SJSA1 (cell line): ENCODE results near the gene CDADC1. TPM values are rescaled to one million over a fixed set of nuclear protein-coding genes. Genes with fewer than 3 reads are reported as not detected.
"Not testable (repeated sequence)": the region's sequence is repeated elsewhere in the genome, so short reads cannot be mapped to it uniquely, and the experiment has no call there.

Experiments
- DNase-seq, 2 experiments: peaks; one replicate each; pipeline ENCODE4 v3.0.0-alpha.2; 2015 to 2020; ENCODE audit warnings: low spot score in 2 of 2, low read depth in 1 of 2
- H3K27ac ChIP-seq: fragments of 250-450 bp; sonication (Bioruptor Pico); 2 replicates; pipeline ENCODE4 v1.5.1; 2020; ENCODE audit warnings: mild to moderate bottlenecking, moderate library complexity
- H3K27me3 ChIP-seq: fragments of 250-450 bp; sonication (Bioruptor Pico); replicated peaks from 2 replicates; pipeline ENCODE4 v1.5.1; 2020; ENCODE audit warnings: mild to moderate bottlenecking, moderate library complexity
- H3K36me3 ChIP-seq: fragments of 250-450 bp; sonication (Bioruptor Pico); 2 replicates; pipeline ENCODE4 v1.5.1; 2020; ENCODE audit warnings: mild to moderate bottlenecking
- H3K4me1 ChIP-seq: fragments of 250-450 bp; sonication (Bioruptor Pico); replicated peaks from 2 replicates; pipeline ENCODE4 v1.6.1; 2021; ENCODE audit warnings: mild to moderate bottlenecking
- H3K4me3 ChIP-seq: fragments of 250-450 bp; sonication (Bioruptor Pico); 2 replicates; pipeline ENCODE4 v1.5.1; 2020; ENCODE audit warnings: mild to moderate bottlenecking
- H3K9me3 ChIP-seq: fragments of 250-450 bp; sonication (Bioruptor Pico); replicated peaks from 2 replicates; pipeline ENCODE4 v1.5.1; 2020; ENCODE audit warnings: mild to moderate bottlenecking
- total RNA-seq: library from RNA; depleted of rRNA; stranded (reverse); fragments of >200 nt; shearing (Covaris generic); gene quantifications from 2 replicates; pipeline ENCODE4 v1.2.3, GENCODE V29; 2014

CDADC1 gene
- total RNA-seq, 1 experiment from 2014 or later, result 4.6 TPM

GRCh38 chr13:49292742-49293486 lies 45.2 kb downstream of the CDADC1 start:
- Histone ChIP-seq H3K4me3 (no peak overlapping the region), H3K36me3 (no peaks in the 10 kb centered on the region), H3K4me1 (no peaks in the 10 kb centered on the region), H3K9me3 (no peaks in the 10 kb centered on the region), H3K27me3 (no peaks in the 10 kb centered on the region), H3K27ac (no peak overlapping the region)
- DNase-seq, result peak in 1 of 2 experiments; percentile 19

GRCh38 chr13:49294723-49295122 lies 47.0 kb downstream of the CDADC1 start:
- H3K9me3 ChIP-seq, H3K4me1 ChIP-seq, H3K4me3 ChIP-seq, H3K36me3 ChIP-seq, DNase-seq, H3K27me3 ChIP-seq, H3K27ac ChIP-seq: not testable (repeated sequence)

- no peak overlapping the region for H3K27ac ChIP-seq
- no peaks in the 10 kb centered on the region for H3K4me1 ChIP-seq
- no peak for DNase-seq
- H3K27me3 ChIP-seq, result no peaks in the 10 kb centered on the region
- H3K4me3 ChIP-seq, result no peak overlapping the region
- no peaks in the 10 kb centered on the region for H3K9me3 ChIP-seq
- H3K36me3 ChIP-seq, result no peaks in the 10 kb centered on the region
Observed at GRCh38 chr13:49295244-49295643, 47.5 kb downstream of the CDADC1 start.

GRCh38 chr13:49296659-49297058 lies 48.9 kb downstream of the CDADC1 start:
- no peak overlapping the region for H3K4me3 ChIP-seq
- no peak for DNase-seq
- H3K36me3 ChIP-seq, result no peaks in the 10 kb centered on the region
- peaks cover 9% of the 10 kb centered on the region for H3K4me1 ChIP-seq
- H3K9me3 ChIP-seq, result no peaks in the 10 kb centered on the region
- no peak overlapping the region for H3K27ac ChIP-seq
- no peaks in the 10 kb centered on the region for H3K27me3 ChIP-seq

- Histone ChIP-seq H3K4me3 (no peak overlapping the region), H3K36me3 (no peaks in the 10 kb centered on the region), H3K27me3 (no peaks in the 10 kb centered on the region), H3K27ac (no peak overlapping the region), H3K9me3 (no peaks in the 10 kb centered on the region), H3K4me1 (peaks cover 10% of the 10 kb centered on the region)
- no peak for DNase-seq
Observed at GRCh38 chr13:49297338-49297737, 49.6 kb downstream of the CDADC1 start.

GRCh38 chr13:49298416-49298815 lies 50.7 kb downstream of the CDADC1 start:
- Histone ChIP-seq H3K27me3 (no peaks in the 10 kb centered on the region), H3K27ac (no peak overlapping the region), H3K36me3 (no peaks in the 10 kb centered on the region), H3K9me3 (no peaks in the 10 kb centered on the region), H3K4me1 (peaks cover 10% of the 10 kb centered on the region), H3K4me3 (no peak overlapping the region)
- no peak for DNase-seq

GRCh38 chr13:49298903-49299605 lies 51.3 kb downstream of the CDADC1 start:
- no peaks in the 10 kb centered on the region for H3K27me3 ChIP-seq

GRCh38 chr13:49300276-49300675 lies 52.6 kb downstream of the CDADC1 start:
- no peaks in the 10 kb centered on the region for H3K9me3 ChIP-seq
- H3K27me3 ChIP-seq, result no peaks in the 10 kb centered on the region
- H3K27ac ChIP-seq, result no peak overlapping the region
- peaks cover 10% of the 10 kb centered on the region for H3K4me1 ChIP-seq
- DNase-seq, result no peak
- H3K36me3 ChIP-seq, result no peaks in the 10 kb centered on the region
- H3K4me3 ChIP-seq, result no peak overlapping the region

More at GRCh38 chr13:49298903-49299605, 51.3 kb downstream of the CDADC1 start:
- Histone ChIP-seq H3K9me3 (no peaks in the 10 kb centered on the region), H3K27ac (no peak overlapping the region), H3K4me3 (no peak overlapping the region), H3K36me3 (no peaks in the 10 kb centered on the region), H3K4me1 (peaks cover 10% of the 10 kb centered on the region)
- DNase-seq, result no peak

GRCh38 chr13:49300739-49301589 lies 53.2 kb downstream of the CDADC1 start:
- no peaks in the 10 kb centered on the region for H3K27me3 ChIP-seq
- peak overlapping the region; percentile 38; the same call in 1 of the 2 replicates for H3K27ac ChIP-seq
- DNase-seq, result peak; percentile 52 to 55
- no peaks in the 10 kb centered on the region for H3K9me3 ChIP-seq
- peaks cover 10% of the 10 kb centered on the region for H3K4me1 ChIP-seq
- H3K4me3 ChIP-seq, result peak overlapping the region; percentile 20; the same call in 1 of the 2 replicates
- no peaks in the 10 kb centered on the region for H3K36me3 ChIP-seq

- H3K9me3 ChIP-seq, result no peaks in the 10 kb centered on the region
- H3K27ac ChIP-seq, result no peak overlapping the region
- no peaks in the 10 kb centered on the region for H3K27me3 ChIP-seq
- H3K4me1 ChIP-seq, result peaks cover 10% of the 10 kb centered on the region
- no peak overlapping the region for H3K4me3 ChIP-seq
- DNase-seq, result no peak
- H3K36me3 ChIP-seq, result no peaks in the 10 kb centered on the region
Observed at GRCh38 chr13:49302222-49302621, 54.5 kb downstream of the CDADC1 start.

GRCh38 chr13:49302817-49303216 lies 55.1 kb downstream of the CDADC1 start:
- Histone ChIP-seq H3K9me3 (no peaks in the 10 kb centered on the region), H3K36me3 (no peaks in the 10 kb centered on the region), H3K27ac (no peak overlapping the region), H3K4me3 (no peak overlapping the region), H3K27me3 (no peaks in the 10 kb centered on the region), H3K4me1 (peaks cover 10% of the 10 kb centered on the region)
- no peak for DNase-seq

GRCh38 chr13:49303533-49304252 lies 56.0 kb downstream of the CDADC1 start:
- Histone ChIP-seq H3K27ac (no peak overlapping the region), H3K4me1 (peaks cover 19% of the 10 kb centered on the region), H3K4me3 (no peak overlapping the region), H3K27me3 (no peaks in the 10 kb centered on the region), H3K9me3 (no peaks in the 10 kb centered on the region), H3K36me3 (no peaks in the 10 kb centered on the region)
- DNase-seq, result no peak

- Histone ChIP-seq H3K4me1 (peaks cover 25% of the 10 kb centered on the region), H3K36me3 (no peaks in the 10 kb centered on the region), H3K4me3 (no peak overlapping the region), H3K27me3 (no peaks in the 10 kb centered on the region), H3K9me3 (no peaks in the 10 kb centered on the region), H3K27ac (no peak overlapping the region)
- DNase-seq, result no peak
Observed at GRCh38 chr13:49304356-49304755, 56.6 kb downstream of the CDADC1 start.
